ENCODE results near the gene GPALPP1. TPM values are rescaled to one million over a fixed set of nuclear protein-coding genes. Genes with fewer than 3 reads are reported as not detected.

Gene GPALPP1
- total RNA-seq, 1 experiment from 2014 or later, result 36.4 TPM

- no peaks in the 10 kb centered on the region for H4K20me1 ChIP-seq (ENCODE audit: insufficient read depth)
- no peak overlapping the region for H3K27ac ChIP-seq
- peaks cover 27% of the 10 kb centered on the region; the same call in 1 of the 2 replicates for H3K79me2 ChIP-seq (ENCODE audit: low read depth)
- DNase-seq, result no peak
- no peak for TF ChIP-seq EZH2 (IDR thresholded peaks at IDR 0.05; ENCODE audit: low read depth)
- peak; percentile 71 for TF ChIP-seq CTCF (conservative IDR thresholded peaks at IDR 0.05)
- no peak overlapping the region for H3K4me3 ChIP-seq
- H3K4me2 ChIP-seq, result no peak overlapping the region
- no peaks in the 10 kb centered on the region for H3K27me3 ChIP-seq (ENCODE audit: insufficient read depth, low read depth)
- BruUV-seq (replicated peaks), result no TSS peak
- peaks cover 23% of the 10 kb centered on the region for H3K36me3 ChIP-seq (ENCODE audit: low read depth)
- intact Hi-C loops (cut with micrococcal nuclease; ENCODE audit: unreplicated experiment), result loop anchor here (1.0 to 10.0 kb wide), 4 partner anchors 308 to 728 kb away; no protein-coding TSS in a partner anchor
- no peak overlapping the region for H2AFZ ChIP-seq
- ChIA-PET POLR2A (ENCODE audit: unreplicated experiment) (no interaction called here), CTCF (interaction anchor here (0.6 to 1.4 kb wide), 4 partner anchors 18 to 1154 kb away, joined by 3 to 4 read pairs (median 4); no protein-coding TSS in a partner anchor)
- no peaks in the 10 kb centered on the region for H3K9me2 ChIP-seq (ENCODE audit: insufficient read depth)
- no peaks in the 10 kb centered on the region for H3K9me3 ChIP-seq (ENCODE audit: insufficient read depth, low read depth)
- peaks cover 24% of the 10 kb centered on the region for H3F3A ChIP-seq (ENCODE audit: insufficient read depth, low read depth)
- H3K4me1 ChIP-seq (replicated peaks; ENCODE audit: insufficient read depth), result peaks cover 11% of the 10 kb centered on the region
Measured at GRCh38 chr13:44972956-44973581, 16.3 kb upstream of the GPALPP1 start.

GRCh38 chr13:44974056-44974793, 15.1 kb upstream of the GPALPP1 start:
- no peak for DNase-seq
- H3K9me3 ChIP-seq (ENCODE audit: insufficient read depth, low read depth), result no peaks in the 10 kb centered on the region
- no TSS peak for BruUV-seq (replicated peaks)
- H4K20me1 ChIP-seq (ENCODE audit: insufficient read depth), result no peaks in the 10 kb centered on the region; the same call in 1 of the 2 replicates
- intact Hi-C loops (cut with micrococcal nuclease; ENCODE audit: unreplicated experiment), result loop anchor here (5.0 to 10.0 kb wide), 2 partner anchors 418 to 729 kb away; no protein-coding TSS in a partner anchor
- H2AFZ ChIP-seq, result no peak overlapping the region
- H3K79me2 ChIP-seq (ENCODE audit: low read depth), result peaks cover 18% of the 10 kb centered on the region; the same call in 1 of the 2 replicates
- H3K9me2 ChIP-seq (ENCODE audit: insufficient read depth), result no peaks in the 10 kb centered on the region
- H3K27ac ChIP-seq, result no peak overlapping the region
- H3K4me3 ChIP-seq, result no peak overlapping the region
- POLR2A ChIA-PET (ENCODE audit: unreplicated experiment), result no interaction called here
- CTCF ChIA-PET, result interaction anchor here (1.2 to 1.4 kb wide), 2 partner anchors 307 to 420 kb away, joined by 3 to 4 read pairs; no protein-coding TSS in a partner anchor
- H3K4me1 ChIP-seq (replicated peaks; ENCODE audit: insufficient read depth), result peaks cover 5% of the 10 kb centered on the region
- peaks cover 25% of the 10 kb centered on the region for H3K36me3 ChIP-seq (ENCODE audit: low read depth)
- H3F3A ChIP-seq (ENCODE audit: insufficient read depth, low read depth), result peaks cover 15% of the 10 kb centered on the region; the same call in 1 of the 2 replicates
- TF ChIP-seq EZH2 (IDR thresholded peaks at IDR 0.05; ENCODE audit: low read depth) (no peak), CTCF (conservative IDR thresholded peaks at IDR 0.05) (no peak)
- H3K4me2 ChIP-seq, result no peak overlapping the region
- H3K27me3 ChIP-seq (ENCODE audit: insufficient read depth, low read depth), result no peaks in the 10 kb centered on the region

GRCh38 chr13:44976196-44976595, 13.1 kb upstream of the GPALPP1 start:
- intact Hi-C loops (cut with micrococcal nuclease; ENCODE audit: unreplicated experiment), result loop anchor here (10.0 kb wide), 1 partner anchor 731 kb away; no protein-coding TSS in a partner anchor
- Histone ChIP-seq H3K27ac (no peak overlapping the region), H3K4me1 (replicated peaks; ENCODE audit: insufficient read depth) (no peaks in the 10 kb centered on the region), H2AFZ (no peak overlapping the region), H4K20me1 (ENCODE audit: insufficient read depth) (no peaks in the 10 kb centered on the region; the same call in 1 of the 2 replicates), H3K9me3 (ENCODE audit: insufficient read depth, low read depth) (no peaks in the 10 kb centered on the region), H3K4me2 (no peak overlapping the region), H3K9me2 (ENCODE audit: insufficient read depth) (no peaks in the 10 kb centered on the region), H3K27me3 (ENCODE audit: insufficient read depth, low read depth) (no peaks in the 10 kb centered on the region), H3K4me3 (no peak overlapping the region), H3F3A (ENCODE audit: insufficient read depth, low read depth) (peaks cover 3% of the 10 kb centered on the region; the same call in 1 of the 2 replicates), H3K36me3 (ENCODE audit: low read depth) (peaks cover 42% of the 10 kb centered on the region), H3K79me2 (ENCODE audit: low read depth) (peaks cover 12% of the 10 kb centered on the region; the same call in 1 of the 2 replicates)
- POLR2A ChIA-PET (ENCODE audit: unreplicated experiment), result interaction anchor here (0.7 kb wide), 1 partner anchor 71 kb away, joined by 4 read pairs; no protein-coding TSS in a partner anchor
- no peak for TF ChIP-seq CTCF (conservative IDR thresholded peaks at IDR 0.05)
- TF ChIP-seq EZH2 (IDR thresholded peaks at IDR 0.05; ENCODE audit: low read depth), result no peak
- no TSS peak for BruUV-seq (replicated peaks)
- CTCF ChIA-PET, result no interaction called here
- no peak for DNase-seq

All from PC-9 (cell line).